Measurements from ENCODE around the gene RAI1. TPM values are rescaled to one million over a fixed set of nuclear protein-coding genes. Genes with fewer than 3 reads are reported as not detected.

The RAI1 gene
- total RNA-seq, 1 donor from 2014 or later = 46.2 TPM

- Mint-ChIP-seq H3K27ac (ENCODE audit: unreplicated experiment) (peak overlapping the region; percentile 77), H3K4me1 (ENCODE audit: unreplicated experiment) (peaks cover 9% of the 10 kb centered on the region), H3K27me3 (ENCODE audit: unreplicated experiment) (peaks cover 15% of the 10 kb centered on the region), H3K36me3 (ENCODE audit: low read depth, unreplicated experiment) (peaks cover 15% of the 10 kb centered on the region), H3K9me3 (ENCODE audit: unreplicated experiment) (no peaks in the 10 kb centered on the region), H3K4me3 (ENCODE audit: unreplicated experiment) (peak overlapping the region; percentile 47)
- no peak for DNase-seq (ENCODE audit: low spot score)
- no peak for TF ChIP-seq CTCF (IDR thresholded peaks at IDR 0.05; ENCODE audit: unreplicated experiment)
Observed at GRCh38 chr17:17793378-17794214, 112.3 kb downstream of the RAI1 start.

GRCh38 chr17:17794382-17794781 lies 113.1 kb downstream of the RAI1 start:
- Mint-ChIP-seq H3K9me3 (ENCODE audit: unreplicated experiment) (no peaks in the 10 kb centered on the region), H3K4me1 (ENCODE audit: unreplicated experiment) (peaks cover 9% of the 10 kb centered on the region), H3K27ac (ENCODE audit: unreplicated experiment) (no peak overlapping the region), H3K27me3 (ENCODE audit: unreplicated experiment) (peaks cover 14% of the 10 kb centered on the region), H3K4me3 (ENCODE audit: unreplicated experiment) (no peak overlapping the region), H3K36me3 (ENCODE audit: low read depth, unreplicated experiment) (peaks cover 15% of the 10 kb centered on the region)
- no peak for DNase-seq (ENCODE audit: low spot score)
- TF ChIP-seq CTCF (IDR thresholded peaks at IDR 0.05; ENCODE audit: unreplicated experiment) = no peak

- Mint-ChIP-seq H3K4me1 (ENCODE audit: unreplicated experiment) (peaks cover 9% of the 10 kb centered on the region), H3K36me3 (ENCODE audit: low read depth, unreplicated experiment) (peaks cover 20% of the 10 kb centered on the region), H3K9me3 (ENCODE audit: unreplicated experiment) (no peaks in the 10 kb centered on the region), H3K27me3 (ENCODE audit: unreplicated experiment) (peaks cover 12% of the 10 kb centered on the region), H3K27ac (ENCODE audit: unreplicated experiment) (no peak overlapping the region), H3K4me3 (ENCODE audit: unreplicated experiment) (no peak overlapping the region)
- no peak for DNase-seq (ENCODE audit: low spot score)
- no peak for TF ChIP-seq CTCF (IDR thresholded peaks at IDR 0.05; ENCODE audit: unreplicated experiment)
Observed at GRCh38 chr17:17795296-17795695, 114.0 kb downstream of the RAI1 start.

GRCh38 chr17:17795946-17796786 lies 114.9 kb downstream of the RAI1 start:
- peaks cover 23% of the 10 kb centered on the region for H3K36me3 Mint-ChIP-seq (ENCODE audit: low read depth, unreplicated experiment)
- peaks cover 12% of the 10 kb centered on the region for H3K27me3 Mint-ChIP-seq (ENCODE audit: unreplicated experiment)
- no peak overlapping the region for H3K27ac Mint-ChIP-seq (ENCODE audit: unreplicated experiment)
- no peaks in the 10 kb centered on the region for H3K9me3 Mint-ChIP-seq (ENCODE audit: unreplicated experiment)
- no peak for DNase-seq (ENCODE audit: low spot score)
- peaks cover 9% of the 10 kb centered on the region for H3K4me1 Mint-ChIP-seq (ENCODE audit: unreplicated experiment)
- H3K4me3 Mint-ChIP-seq (ENCODE audit: unreplicated experiment) = no peak overlapping the region
- no peak for TF ChIP-seq CTCF (IDR thresholded peaks at IDR 0.05; ENCODE audit: unreplicated experiment)

- Mint-ChIP-seq H3K9me3 (ENCODE audit: unreplicated experiment) (no peaks in the 10 kb centered on the region), H3K4me3 (ENCODE audit: unreplicated experiment) (no peak overlapping the region), H3K36me3 (ENCODE audit: low read depth, unreplicated experiment) (peaks cover 23% of the 10 kb centered on the region), H3K27me3 (ENCODE audit: unreplicated experiment) (peaks cover 14% of the 10 kb centered on the region), H3K4me1 (ENCODE audit: unreplicated experiment) (peaks cover 5% of the 10 kb centered on the region), H3K27ac (ENCODE audit: unreplicated experiment) (no peak overlapping the region)
- no peak for DNase-seq (ENCODE audit: low spot score)
- TF ChIP-seq CTCF (IDR thresholded peaks at IDR 0.05; ENCODE audit: unreplicated experiment) = no peak
Observed at GRCh38 chr17:17796787-17797061, 115.5 kb downstream of the RAI1 start.

Measured in endothelial cell (in vitro differentiated cells).